ENCODE results near the gene EIF5B. TPM values are rescaled to one million over a fixed set of nuclear protein-coding genes. Genes with fewer than 3 reads are reported as not detected.
A peak's percentile ranks its signal among the peaks of the same experiment; 100 is the strongest.

EIF5B gene
- polyA plus RNA-seq, 6 donors from 2014 or later, result 2.6 to 10.2 (median 4.1) TPM

DNA sequence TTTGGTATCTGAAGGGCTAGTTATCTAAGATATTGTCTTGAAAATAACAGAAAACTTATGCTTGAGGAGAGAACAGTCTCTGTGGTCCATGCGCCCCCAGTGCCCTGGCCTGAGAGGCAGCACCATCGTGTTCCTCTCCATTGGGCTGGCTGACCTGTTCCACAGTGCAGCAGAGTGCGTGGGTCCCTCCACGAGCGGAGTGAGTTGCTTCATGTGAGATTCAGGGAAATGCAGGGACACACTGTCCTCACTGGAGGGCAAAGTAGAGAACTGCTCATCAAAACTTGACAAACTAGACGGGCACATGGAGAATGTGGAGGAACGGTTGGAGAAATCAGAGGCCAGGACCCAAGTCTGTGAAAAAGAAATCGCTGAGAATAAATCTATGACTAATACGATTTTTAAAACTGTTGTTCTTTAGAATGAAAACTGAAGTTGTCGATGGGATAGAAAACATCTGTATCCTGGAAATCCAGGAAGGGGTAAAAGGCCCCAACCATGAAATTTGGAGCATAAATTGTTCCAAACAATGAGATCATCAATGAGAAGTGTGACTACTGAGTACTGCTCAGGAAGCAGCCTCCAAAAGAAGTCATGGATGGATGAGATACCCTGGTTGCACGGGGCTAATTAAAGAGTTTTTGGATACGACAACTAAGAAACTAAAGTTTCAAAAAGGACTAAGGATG lies 94.5 kb downstream of the EIF5B start:
- H3K27me3 Mint-ChIP-seq, result no peaks in the 10 kb centered on the region
- DNase-seq (no peak), ATAC-seq (ENCODE audit: low read depth in 2 of 2) (no peak)
- H3K9me3 Mint-ChIP-seq, result no peaks in the 10 kb centered on the region
- H3K4me3 Mint-ChIP-seq, result no peak overlapping the region
- peaks cover 8 to 14% of the 10 kb centered on the region in 2 donors for H3K36me3 Mint-ChIP-seq
- peak overlapping the region in 3 of 6 donors; percentile 8 to 91 (median 76) for H3K27ac Mint-ChIP-seq
- peaks cover 0 to 8% (median 3%) of the 10 kb centered on the region in 3 donors for H3K4me1 Mint-ChIP-seq

DNA sequence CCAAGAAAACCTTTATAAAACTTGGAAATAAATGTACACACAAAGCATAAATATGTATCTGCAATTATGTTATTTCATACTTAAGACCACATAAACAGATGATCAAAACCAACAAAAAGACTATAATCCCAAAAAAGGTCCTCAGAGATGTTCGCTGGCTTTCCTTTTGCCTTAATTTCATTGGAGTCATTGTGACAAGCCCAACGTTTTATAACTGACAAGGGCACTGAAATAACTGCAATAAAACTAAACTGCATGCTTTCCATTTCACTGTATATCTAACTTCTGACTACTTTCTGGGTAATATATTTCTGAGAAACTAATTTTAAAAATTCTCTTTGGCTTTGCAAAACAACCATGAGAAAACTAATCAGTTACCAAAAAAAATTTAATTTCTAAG lies 96.2 kb downstream of the EIF5B start:
- Mint-ChIP-seq H3K36me3 (peaks cover 8% of the 10 kb centered on the region in 2 donors), H3K4me1 (peaks cover 0 to 8% (median 3%) of the 10 kb centered on the region in 3 donors), H3K27me3 (no peaks in the 10 kb centered on the region), H3K9me3 (no peaks in the 10 kb centered on the region), H3K4me3 (no peak overlapping the region), H3K27ac (peak overlapping the region in 2 of 6 donors; percentile 5 to 7)
- no peak for DNase-seq
- no peak for ATAC-seq (ENCODE audit: low read depth in 2 of 2)

DNA sequence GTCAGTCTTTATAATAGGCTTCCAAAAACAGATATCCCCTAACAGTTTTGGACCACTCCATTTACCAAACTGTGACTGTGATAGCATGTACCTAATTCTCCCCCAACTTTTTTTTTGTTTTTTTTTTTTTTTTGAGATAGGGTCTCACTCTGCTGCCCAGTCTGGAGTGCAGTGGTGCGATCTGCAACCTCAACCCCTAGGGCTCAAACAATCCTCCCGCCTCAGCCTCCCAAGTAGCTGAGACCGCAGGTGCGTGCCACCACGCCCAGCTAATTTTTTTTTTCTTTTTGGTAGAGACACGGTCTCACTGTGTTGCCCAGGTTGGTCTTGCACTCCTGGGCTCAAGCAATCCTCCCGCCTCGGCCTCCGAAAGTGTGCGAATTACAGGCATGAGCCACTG lies 99.7 kb downstream of the EIF5B start:
- no peaks in the 10 kb centered on the region for H3K27me3 Mint-ChIP-seq
- DNase-seq, result no peak
- peak overlapping the region in 1 of 6 donors; percentile 29 for H3K27ac Mint-ChIP-seq
- peaks cover 1 to 8% of the 10 kb centered on the region in 2 donors for H3K36me3 Mint-ChIP-seq
- no peak for ATAC-seq (ENCODE audit: low read depth in 2 of 2)
- no peaks in the 10 kb centered on the region for H3K4me1 Mint-ChIP-seq
- no peak overlapping the region for H3K4me3 Mint-ChIP-seq
- no peaks in the 10 kb centered on the region for H3K9me3 Mint-ChIP-seq

DNA sequence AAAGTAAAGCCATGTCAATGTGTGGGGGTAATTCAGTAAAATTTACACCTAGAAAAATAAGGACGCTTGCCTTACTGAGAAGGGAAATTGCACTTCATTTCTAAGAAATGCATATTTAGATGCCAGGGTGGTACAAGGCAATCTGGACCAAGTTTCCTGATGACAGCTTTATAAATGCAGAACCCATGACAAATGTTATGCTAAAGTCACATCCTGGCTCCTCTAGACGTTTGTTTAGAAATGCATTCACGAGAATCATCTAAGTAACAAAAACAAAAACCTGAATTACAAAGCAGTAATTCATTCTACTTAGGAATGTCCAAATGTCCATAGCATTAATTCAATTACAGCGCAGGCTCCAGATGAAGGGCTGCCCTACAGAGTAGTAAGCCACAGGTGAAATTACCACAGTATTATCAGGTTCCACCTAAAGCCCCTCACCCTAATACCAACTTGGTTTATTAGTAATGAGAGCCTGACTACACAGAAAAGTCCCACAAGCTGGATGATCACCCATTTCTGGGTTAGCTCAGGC lies 102.8 kb downstream of the EIF5B start:
- no peaks in the 10 kb centered on the region for H3K9me3 Mint-ChIP-seq
- peaks cover 0 to 5% (median 0%) of the 10 kb centered on the region in 3 donors for H3K4me1 Mint-ChIP-seq
- no peaks in the 10 kb centered on the region for H3K27me3 Mint-ChIP-seq
- H3K36me3 Mint-ChIP-seq, result peaks cover 0 to 4% of the 10 kb centered on the region in 2 donors
- no peak overlapping the region for H3K27ac Mint-ChIP-seq
- ATAC-seq (ENCODE audit: low read depth in 2 of 2) (no peak), DNase-seq (no peak)
- no peak overlapping the region for H3K4me3 Mint-ChIP-seq

DNA sequence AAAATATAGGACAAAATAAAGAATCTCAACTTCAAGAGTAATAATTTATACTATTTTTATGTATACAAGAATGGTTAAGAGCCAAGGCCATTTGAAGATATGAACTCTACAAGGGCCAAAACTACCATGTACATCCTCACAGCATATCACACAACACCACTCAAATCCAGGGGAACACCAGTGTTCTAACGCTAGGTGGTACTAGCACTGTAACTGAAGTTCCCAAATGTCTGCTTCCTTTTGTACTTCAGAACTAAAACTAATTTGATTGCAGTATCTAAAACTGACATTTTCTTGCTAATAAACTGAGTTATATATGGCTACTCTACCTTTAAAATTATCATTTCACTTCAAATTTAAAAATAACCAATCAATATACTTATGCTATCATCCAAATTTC lies 105.6 kb downstream of the EIF5B start:
- DNase-seq, result no peak
- no peaks in the 10 kb centered on the region for H3K27me3 Mint-ChIP-seq
- H3K4me1 Mint-ChIP-seq, result peaks cover 0 to 5% (median 0%) of the 10 kb centered on the region in 3 donors
- no peaks in the 10 kb centered on the region for H3K9me3 Mint-ChIP-seq
- H3K27ac Mint-ChIP-seq, result no peak overlapping the region
- peaks cover 0 to 3% of the 10 kb centered on the region in 2 donors for H3K36me3 Mint-ChIP-seq
- H3K4me3 Mint-ChIP-seq, result no peak overlapping the region
- ATAC-seq (ENCODE audit: low read depth in 2 of 2), result peak in 1 of 2 donors; percentile 35

DNA sequence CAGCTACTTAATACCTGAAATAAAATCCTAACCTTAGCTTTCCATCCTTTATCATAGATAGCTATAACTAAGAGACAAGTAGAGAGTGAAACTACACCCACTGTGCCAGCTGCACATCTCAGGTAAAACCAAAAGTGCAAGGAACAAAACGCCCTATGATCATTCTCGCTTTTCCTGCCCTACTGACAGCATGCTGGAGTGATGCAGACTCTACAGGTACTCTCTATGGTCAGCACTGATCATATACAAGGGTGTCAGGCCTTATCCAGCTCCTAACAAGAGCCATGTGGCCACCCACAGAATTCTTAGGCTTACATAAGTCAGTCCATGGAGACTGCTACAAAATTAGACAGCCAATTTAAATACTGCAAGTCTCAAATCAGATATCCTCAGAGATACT lies 107.0 kb downstream of the EIF5B start:
- Mint-ChIP-seq H3K36me3 (peaks cover 10% of the 10 kb centered on the region in 2 donors), H3K27ac (peak overlapping the region in 1 of 6 donors; percentile 80), H3K4me3 (peak overlapping the region in 1 of 8 donors; percentile 2), H3K9me3 (no peaks in the 10 kb centered on the region), H3K4me1 (peaks cover 0 to 5% (median 0%) of the 10 kb centered on the region in 3 donors), H3K27me3 (no peaks in the 10 kb centered on the region)
- DNase-seq, result no peak
- ATAC-seq (ENCODE audit: low read depth in 2 of 2), result no peak

DNA sequence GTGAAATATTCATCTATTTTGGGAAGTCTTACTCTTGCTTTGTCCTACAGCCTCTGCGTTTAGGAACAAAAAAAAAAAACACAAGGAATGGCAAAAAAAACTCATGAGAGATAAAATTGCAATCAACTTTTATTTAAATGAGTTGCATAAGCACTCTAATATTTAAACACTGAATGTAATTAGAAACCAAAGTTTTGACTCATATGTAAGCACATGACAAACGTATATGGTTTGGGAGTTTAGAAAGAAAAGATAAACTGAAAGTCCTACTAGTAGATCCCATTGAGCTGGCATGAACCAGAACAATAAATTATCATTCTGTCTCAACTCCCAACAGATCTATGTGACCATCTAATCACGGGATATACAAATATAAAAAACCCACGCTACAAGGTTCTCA lies 107.9 kb downstream of the EIF5B start:
- Mint-ChIP-seq H3K27ac (no peak overlapping the region), H3K36me3 (peaks cover 10% of the 10 kb centered on the region in 2 donors), H3K9me3 (no peaks in the 10 kb centered on the region), H3K27me3 (no peaks in the 10 kb centered on the region), H3K4me1 (peaks cover 0 to 5% (median 0%) of the 10 kb centered on the region in 3 donors), H3K4me3 (no peak overlapping the region)
- ATAC-seq (ENCODE audit: low read depth in 2 of 2) (no peak), DNase-seq (no peak)

DNA sequence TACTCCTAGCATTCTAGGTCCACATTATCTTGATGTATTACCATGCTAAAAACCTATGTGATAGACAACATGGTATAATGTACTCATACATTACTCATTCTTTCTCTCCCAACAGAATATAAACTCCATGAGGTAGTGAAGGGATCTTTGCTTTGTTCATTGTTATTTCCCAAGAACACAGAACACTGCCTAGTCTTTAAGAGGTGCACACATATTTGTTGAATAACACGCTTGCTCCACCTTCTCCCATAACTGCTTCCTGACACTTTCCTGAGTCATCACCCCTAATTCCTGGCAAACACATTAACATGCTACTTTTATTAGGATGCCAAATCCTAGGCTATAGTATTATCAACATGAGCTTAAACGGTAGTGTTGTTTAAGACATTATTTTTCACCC lies 111.4 kb downstream of the EIF5B start:
- Mint-ChIP-seq H3K27me3 (no peaks in the 10 kb centered on the region), H3K27ac (no peak overlapping the region)

DNA sequence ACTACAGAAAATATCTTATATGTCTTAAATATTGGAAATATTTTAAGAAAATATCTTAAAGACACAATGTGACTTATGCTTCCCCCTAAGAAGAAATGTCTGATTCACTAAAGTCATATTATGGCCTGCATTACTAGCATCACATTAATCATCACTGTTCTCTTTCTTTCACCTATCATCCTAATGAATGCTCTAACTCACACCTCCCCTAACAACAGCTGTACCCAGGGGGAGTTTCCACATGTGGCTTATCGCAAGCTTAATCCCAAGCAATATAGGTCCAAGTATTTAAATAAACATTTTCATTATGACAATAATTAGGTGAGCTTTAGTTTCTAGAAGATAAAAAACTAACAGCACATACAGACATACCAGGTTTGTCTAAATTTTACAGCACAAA lies 113.0 kb downstream of the EIF5B start:
- Mint-ChIP-seq H3K4me3 (no peak overlapping the region), H3K27me3 (no peaks in the 10 kb centered on the region), H3K36me3 (peaks cover 10 to 21% of the 10 kb centered on the region in 2 donors), H3K9me3 (no peaks in the 10 kb centered on the region), H3K4me1 (peaks cover 0 to 9% (median 0%) of the 10 kb centered on the region in 3 donors), H3K27ac (peak overlapping the region in 1 of 6 donors; percentile 24)
- DNase-seq (no peak), ATAC-seq (ENCODE audit: low read depth in 2 of 2) (no peak)

More for the DNA sequence above, 111.4 kb downstream of the EIF5B start:
- Mint-ChIP-seq H3K36me3 (peaks cover 10 to 15% of the 10 kb centered on the region in 2 donors), H3K4me3 (no peak overlapping the region), H3K9me3 (no peaks in the 10 kb centered on the region), H3K4me1 (peaks cover 0 to 9% (median 5%) of the 10 kb centered on the region in 3 donors)
- ATAC-seq (ENCODE audit: low read depth in 2 of 2), result no peak
- no peak for DNase-seq

Other genes starting within 250 kb of the EIF5B start
- 1 to 10 TPM in 5 of 6 donors, not detected in 1; 1.6 to 5.7 (median 3.4) TPM for gene C2orf15, start 195.7 kb upstream of the EIF5B start, polyA plus RNA-seq (ENCODE audit: low read depth in 6 of 6)
- gene TSGA10, start 182.4 kb upstream of the EIF5B start, polyA plus RNA-seq (ENCODE audit: low read depth in 6 of 6), result 10 to 100 TPM; 17.2 to 42.2 (median 21.9) TPM
- gene LIPT1, start 182.4 kb upstream of the EIF5B start, polyA plus RNA-seq (ENCODE audit: low read depth in 6 of 6), result 10 to 100 TPM in 5 of 6 donors, 1 to 10 TPM in 1; 9.9 to 23.4 (median 20.6) TPM
- 10 to 100 TPM; 64.7 to 81.5 (median 67.7) TPM for gene MITD1, start 156.3 kb upstream of the EIF5B start, polyA plus RNA-seq (ENCODE audit: low read depth in 6 of 6)
- 10 to 100 TPM; 10.4 to 25.2 (median 17.9) TPM for gene MRPL30, start 156.2 kb upstream of the EIF5B start, polyA plus RNA-seq (ENCODE audit: low read depth in 6 of 6)
- not detected for gene LYG2, start 81.7 kb upstream of the EIF5B start, polyA plus RNA-seq (ENCODE audit: low read depth in 6 of 6)
- gene LYG1, start 36.2 kb upstream of the EIF5B start, polyA plus RNA-seq (ENCODE audit: low read depth in 6 of 6), result 1 to 10 TPM in 1 of 6 donors, under 1 TPM in 1, not detected in 4; 0.57 to 1.1 TPM
- gene TXNDC9, start 1.1 kb upstream of the EIF5B start, polyA plus RNA-seq (ENCODE audit: low read depth in 6 of 6), result 10 to 100 TPM; 40.1 to 55.3 (median 42.5) TPM
- 10 to 100 TPM; 14.7 to 25.8 (median 17.9) TPM for gene REV1, start 152.6 kb downstream of the EIF5B start, polyA plus RNA-seq (ENCODE audit: low read depth in 6 of 6)